HEK293 (cell line): ENCODE results near the gene VPS11.
A peak's percentile ranks its signal among the peaks of the same experiment; 100 is the strongest.

Experiments used
- EGR2 ChIP-seq: fragments of 450-650 bp; formaldehyde crosslinking; IDR thresholded peaks from 2 replicates; pipeline ENCODE4 v1.5.1; 2016; ENCODE audit warnings: low read depth, missing biosample characterization, missing genetic modification characterization
- GLIS1 ChIP-seq: fragments of 450-650 bp; formaldehyde crosslinking; IDR thresholded peaks from 2 replicates; pipeline ENCODE4 v1.5.1; 2016; ENCODE audit warnings: missing biosample characterization, missing genetic modification characterization
- HOXC10 ChIP-seq: sonication (generic); formaldehyde crosslinking; IDR thresholded peaks from 2 replicates; pipeline ENCODE4 v1.8.1; 2023; ENCODE audit warnings: mild to moderate bottlenecking, missing genetic modification reagents
- IKZF3 ChIP-seq: fragments of 450-650 bp; IDR thresholded peaks from 2 replicates; pipeline ENCODE4 v1.5.0; 2018; ENCODE audit warnings: missing biosample characterization, mild to moderate bottlenecking, missing genetic modification characterization, moderate library complexity
- KLF16 ChIP-seq: fragments of 450-650 bp; formaldehyde crosslinking; IDR thresholded peaks from 2 replicates; pipeline ENCODE4 v1.5.1; 2017; ENCODE audit warnings: missing biosample characterization, missing genetic modification characterization
- KLF8 ChIP-seq: fragments of 450-650 bp; formaldehyde crosslinking; IDR thresholded peaks from 2 replicates; pipeline ENCODE4 v1.5.1; 2016; ENCODE audit warnings: missing biosample characterization, missing genetic modification characterization
- REST ChIP-seq: fragments of 450-650 bp; formaldehyde crosslinking; IDR thresholded peaks from 2 replicates; pipeline ENCODE4 v1.5.1; 2016; ENCODE audit warnings: missing biosample characterization, missing genetic modification characterization
- YY2 ChIP-seq: fragments of 450-650 bp; formaldehyde crosslinking; IDR thresholded peaks from 2 replicates; pipeline ENCODE4 v1.5.1; 2016; ENCODE audit warnings: missing biosample characterization, missing genetic modification characterization
- ZBTB10 ChIP-seq: fragments of 450-650 bp; formaldehyde crosslinking; IDR thresholded peaks from 2 replicates; pipeline ENCODE4 v1.5.1; 2016; ENCODE audit warnings: missing biosample characterization, missing genetic modification characterization
- ZBTB21 ChIP-seq: fragments of 450-650 bp; formaldehyde crosslinking; IDR thresholded peaks from 2 replicates; pipeline ENCODE4 v1.5.1; 2017; ENCODE audit warnings: missing biosample characterization, missing genetic modification characterization
- ZFP41 ChIP-seq: fragments of 450-650 bp; formaldehyde crosslinking; IDR thresholded peaks from 2 replicates; pipeline ENCODE4 v1.5.1; 2016; ENCODE audit warnings: missing biosample characterization, missing genetic modification characterization, borderline replicate concordance
- ZNF157 ChIP-seq: fragments of 450-650 bp; formaldehyde crosslinking; IDR thresholded peaks from 2 replicates; pipeline ENCODE4 v1.5.1; 2016; ENCODE audit warnings: missing biosample characterization, missing genetic modification characterization
- ZNF16 ChIP-seq: fragments of 450-650 bp; formaldehyde crosslinking; IDR thresholded peaks from 2 replicates; pipeline ENCODE4 v1.5.1; 2016; ENCODE audit warnings: low read depth, missing biosample characterization, missing genetic modification characterization
- ZNF169 ChIP-seq: fragments of 450-650 bp; formaldehyde crosslinking; IDR thresholded peaks from 2 replicates; pipeline ENCODE4 v1.5.1; 2016; ENCODE audit warnings: missing biosample characterization, missing genetic modification characterization
- ZNF184 ChIP-seq: fragments of 450-650 bp; IDR thresholded peaks from 2 replicates; pipeline ENCODE4 v1.5.1; 2018; ENCODE audit warnings: missing biosample characterization, mild to moderate bottlenecking, missing genetic modification characterization
- ZNF211 ChIP-seq: fragments of 450-650 bp; formaldehyde crosslinking; IDR thresholded peaks from 2 replicates; pipeline ENCODE4 v1.5.1; 2016; ENCODE audit warnings: low read depth, missing biosample characterization, missing genetic modification characterization
- ZNF223 ChIP-seq: fragments of 450-650 bp; formaldehyde crosslinking; IDR thresholded peaks from 2 replicates; pipeline ENCODE4 v1.5.1; 2016; ENCODE audit warnings: missing biosample characterization, missing genetic modification characterization
- ZNF324 ChIP-seq: fragments of 450-650 bp; formaldehyde crosslinking; IDR thresholded peaks from 2 replicates; pipeline ENCODE4 v1.5.1; 2016; ENCODE audit warnings: missing biosample characterization, missing genetic modification characterization
- ZNF335 ChIP-seq: fragments of 450-650 bp; formaldehyde crosslinking; conservative IDR thresholded peaks from 2 replicates; pipeline ENCODE4 v1.5.1; 2016; ENCODE audit warnings: missing biosample characterization, missing genetic modification characterization
- ZNF341 ChIP-seq: fragments of 450-650 bp; formaldehyde crosslinking; IDR thresholded peaks from 2 replicates; pipeline ENCODE4; 2016; ENCODE audit warnings: low read depth, missing biosample characterization, missing genetic modification characterization
- ZNF449 ChIP-seq: fragments of 450-650 bp; formaldehyde crosslinking; IDR thresholded peaks from 2 replicates; pipeline ENCODE4 v1.5.1; 2017; ENCODE audit warnings: missing biosample characterization, mild to moderate bottlenecking, missing genetic modification characterization, moderate library complexity
- ZNF513 ChIP-seq: fragments of 450-650 bp; IDR thresholded peaks from 2 replicates; pipeline ENCODE4 v1.5.1; 2018; ENCODE audit warnings: missing biosample characterization, missing genetic modification characterization
- ZNF560 ChIP-seq: fragments of 450-650 bp; formaldehyde crosslinking; IDR thresholded peaks from 2 replicates; pipeline ENCODE4 v1.5.1; 2017; ENCODE audit warnings: missing biosample characterization, missing genetic modification characterization, borderline replicate concordance
- ZNF610 ChIP-seq: fragments of 450-650 bp; formaldehyde crosslinking; IDR thresholded peaks from 2 replicates; pipeline ENCODE4 v1.5.1; 2016; ENCODE audit warnings: missing biosample characterization, missing genetic modification characterization, borderline replicate concordance
- ZNF621 ChIP-seq: fragments of 450-650 bp; formaldehyde crosslinking; IDR thresholded peaks from 2 replicates; pipeline ENCODE4 v1.5.1; 2017; ENCODE audit warnings: missing biosample characterization, missing genetic modification characterization
- ZNF664 ChIP-seq: fragments of 450-650 bp; formaldehyde crosslinking; IDR thresholded peaks from 2 replicates; pipeline ENCODE4 v1.5.1; 2016; ENCODE audit warnings: missing biosample characterization, missing genetic modification characterization
- ZNF785 ChIP-seq: fragments of 450-650 bp; formaldehyde crosslinking; IDR thresholded peaks from 2 replicates; pipeline ENCODE4 v1.5.1; 2016; ENCODE audit warnings: missing biosample characterization, missing genetic modification characterization
- ZNF792 ChIP-seq: fragments of 450-650 bp; formaldehyde crosslinking; IDR thresholded peaks from 2 replicates; pipeline ENCODE4 v1.5.1; 2016; ENCODE audit warnings: missing biosample characterization, missing genetic modification characterization
- ZNF830 ChIP-seq: fragments of 450-650 bp; IDR thresholded peaks from 2 replicates; pipeline ENCODE4 v1.5.0; 2018; ENCODE audit warnings: missing biosample characterization, missing genetic modification characterization, low read depth, mild to moderate bottlenecking, moderate library complexity
- ZNF843 ChIP-seq: fragments of 450-650 bp; formaldehyde crosslinking; IDR thresholded peaks from 2 replicates; pipeline ENCODE4 v1.5.1; 2016; ENCODE audit warnings: missing biosample characterization, missing genetic modification characterization
- ZSCAN23 ChIP-seq: fragments of 450-650 bp; formaldehyde crosslinking; IDR thresholded peaks from 2 replicates; pipeline ENCODE4 v1.5.1; 2016; ENCODE audit warnings: missing biosample characterization, missing genetic modification characterization

VPS11 gene

GRCh38 chr11:119095066-119095880, 27.7 kb downstream of the VPS11 start (continued):
- TF ChIP-seq REST (tag by site-specific recombination) (no peak; the same call in 1 of the 2 replicates), ZBTB10 (tag by site-specific recombination) (0 out of 2 replicates have a peak, but pooled peaks have one; percentile 59), ZNF211 (no peak), YY2 (tag by site-specific recombination) (peak; percentile 80), ZNF157 (no peak), ZNF843 (tag by site-specific recombination) (no peak; the same call in 1 of the 2 replicates), KLF8 (tag by site-specific recombination) (0 out of 2 replicates have a peak, but pooled peaks have one; percentile 31), EGR2 (tag by site-specific recombination) (no peak), ZNF560 (tag by site-specific recombination) (no peak), ZNF335 (tag by site-specific recombination) (peak; percentile 9; the same call in 1 of the 2 replicates), ZNF449 (tag by site-specific recombination) (no peak), IKZF3 (tag by site-specific recombination) (no peak), ZNF16 (tag by site-specific recombination) (no peak), HOXC10 (CRISPR knock-in tag) (no peak), ZNF513 (tag by site-specific recombination) (0 out of 2 replicates have a peak, but pooled peaks have one; percentile 35), ZNF184 (tag by site-specific recombination) (0 out of 2 replicates have a peak, but pooled peaks have one; percentile 48), GLIS1 (tag by site-specific recombination) (peak; percentile 42; the same call in 1 of the 2 replicates), ZNF785 (tag by site-specific recombination) (0 out of 2 replicates have a peak, but pooled peaks have one; percentile 64), ZNF664 (no peak), ZNF621 (no peak), ZNF610 (tag by site-specific recombination) (no peak), ZNF830 (tag by site-specific recombination) (no peak), ZNF169 (tag by site-specific recombination) (peak; percentile 66; the same call in 1 of the 2 replicates), ZNF223 (tag by site-specific recombination) (no peak), ZNF341 (no peak), ZNF792 (no peak), KLF16 (peak; percentile 79), ZBTB21 (no peak), ZNF324 (tag by site-specific recombination) (0 out of 2 replicates have a peak, but pooled peaks have one; percentile 36), ZSCAN23 (tag by site-specific recombination) (no peak), ZFP41 (tag by site-specific recombination) (0 out of 2 replicates have a peak, but pooled peaks have one; percentile 43)
